ENCODE measurements around the gene KLHDC7A. TPM values are rescaled to one million over a fixed set of nuclear protein-coding genes. Genes with fewer than 3 reads are reported as not detected.
"Not testable (repeated sequence)": the region's sequence is repeated elsewhere in the genome, so short reads cannot be mapped to it uniquely, and the experiment has no call there.

Gene KLHDC7A
- total RNA-seq, 8 experiments from 2014 or later: 0.14 to 0.85 (median 0.18) TPM

GRCh38 chr1:18462517-18462916 is 18.2 kb upstream of the KLHDC7A start:
- in situ Hi-C loops (cut with MboI; ENCODE audit: low pct_unique_long_range_greater_than_20kb in 2 of 9, low sequenced_read_pairs in 9 of 9, unreplicated experiment in 9 of 9); H3K27ac ChIP-seq; ATAC-seq (replicated peaks in 6 of 8); H3K4me3 ChIP-seq: not testable (repeated sequence)
- peaks cover 0 to 14% of the 10 kb centered on the region in 2 donors for H3K4me1 ChIP-seq (replicated peaks in 1 of 2)
- 40 to 100% (median 90%) methylated on average over 1 to 5 of the region's 5 CpGs; no CpG with 5 or more reads in 5 of the 10 experiments for WGBS, 10 experiments

GRCh38 chr1:18463063-18463462 is 17.7 kb upstream of the KLHDC7A start:
- Histone ChIP-seq H3K4me3 (no peak overlapping the region), H3K4me1 (replicated peaks in 1 of 2) (peaks cover 0 to 14% of the 10 kb centered on the region in 2 donors), H3K27ac (no peak overlapping the region)
- 20 to 92% (median 90%) methylated on average over 1 to 8 of the region's 8 CpGs; no CpG with 5 or more reads in 4 of the 10 experiments for WGBS, 10 experiments
- no peak for ATAC-seq (replicated peaks in 6 of 8)
- in situ Hi-C loops (cut with MboI; ENCODE audit: low pct_unique_long_range_greater_than_20kb in 2 of 9, low sequenced_read_pairs in 9 of 9, unreplicated experiment in 9 of 9): no loop called here

GRCh38 chr1:18463984-18464664 is 16.6 kb upstream of the KLHDC7A start:
- in situ Hi-C loops (cut with MboI; ENCODE audit: low pct_unique_long_range_greater_than_20kb in 2 of 9, low sequenced_read_pairs in 9 of 9, unreplicated experiment in 9 of 9): no loop called here
- Histone ChIP-seq H3K27ac (no peak overlapping the region), H3K4me3 (no peak overlapping the region), H3K4me1 (replicated peaks in 1 of 2) (peaks cover 0 to 8% of the 10 kb centered on the region in 2 donors)
- WGBS, 10 experiments: 38 to 92% (median 75%) methylated on average over 2 to 6 of the region's 6 CpGs; no CpG with 5 or more reads in 3 of the 10 experiments
- peak in 1 of 8 experiments; percentile 44 for ATAC-seq (replicated peaks in 6 of 8)

GRCh38 chr1:18464665-18465050 is 16.1 kb upstream of the KLHDC7A start:
- H3K27ac ChIP-seq: no peak overlapping the region
- no peak for ATAC-seq (replicated peaks in 6 of 8)
- no peak overlapping the region for H3K4me3 ChIP-seq
- H3K4me1 ChIP-seq (replicated peaks in 1 of 2): peaks cover 0 to 3% of the 10 kb centered on the region in 2 donors
- in situ Hi-C loops (cut with MboI; ENCODE audit: low pct_unique_long_range_greater_than_20kb in 2 of 9, low sequenced_read_pairs in 9 of 9, unreplicated experiment in 9 of 9): no loop called here
- 40 to 89% (median 70%) methylated on average over 2 to 8 of the region's 8 CpGs; no CpG with 5 or more reads in 2 of the 10 experiments for whole genome bisulfite sequencing, 10 experiments

GRCh38 chr1:18466676-18467075 is 14.1 kb upstream of the KLHDC7A start:
- Histone ChIP-seq H3K4me3 (no peak overlapping the region), H3K27ac (no peak overlapping the region), H3K4me1 (replicated peaks in 1 of 2) (peaks cover 0 to 3% of the 10 kb centered on the region in 2 donors)
- WGBS, 10 experiments: 13 to 79% (median 66%) methylated on average over 2 to 7 of the region's 7 CpGs; no CpG with 5 or more reads in 4 of the 10 experiments
- ATAC-seq (replicated peaks in 6 of 8): peak in 1 of 8 experiments; percentile 32
- in situ Hi-C loops (cut with MboI; ENCODE audit: low pct_unique_long_range_greater_than_20kb in 2 of 9, low sequenced_read_pairs in 9 of 9, unreplicated experiment in 9 of 9): no loop called here

GRCh38 chr1:18468570-18468969 is 12.2 kb upstream of the KLHDC7A start:
- 0 to 100% (median 85%) methylated on average over 1 to 6 of the region's 6 CpGs; no CpG with 5 or more reads in 1 of the 10 experiments for WGBS, 10 experiments
- ATAC-seq (replicated peaks in 6 of 8): no peak
- in situ Hi-C loops (cut with MboI; ENCODE audit: low pct_unique_long_range_greater_than_20kb in 2 of 9, low sequenced_read_pairs in 9 of 9, unreplicated experiment in 9 of 9): no loop called here
- Histone ChIP-seq H3K4me1 (replicated peaks in 1 of 2) (peaks cover 0 to 3% of the 10 kb centered on the region in 2 donors), H3K27ac (no peak overlapping the region), H3K4me3 (no peak overlapping the region)

GRCh38 chr1:18469514-18469913 is 11.2 kb upstream of the KLHDC7A start:
- peak in 2 of 8 experiments; percentile 11 to 39 for ATAC-seq (replicated peaks in 6 of 8)
- Histone ChIP-seq H3K27ac (no peak overlapping the region), H3K4me3 (no peak overlapping the region), H3K4me1 (replicated peaks in 1 of 2) (peaks cover 0 to under 1% of the 10 kb centered on the region in 2 donors)
- in situ Hi-C loops (cut with MboI; ENCODE audit: low pct_unique_long_range_greater_than_20kb in 2 of 9, low sequenced_read_pairs in 9 of 9, unreplicated experiment in 9 of 9): no loop called here
- WGBS, 10 experiments: 0 to 100% (median 77%) methylated on average over 2 to 8 of the region's 8 CpGs; no CpG with 5 or more reads in 3 of the 10 experiments

- in situ Hi-C loops (cut with MboI; ENCODE audit: low pct_unique_long_range_greater_than_20kb in 2 of 9, low sequenced_read_pairs in 9 of 9, unreplicated experiment in 9 of 9): no loop called here
- ATAC-seq (replicated peaks in 6 of 8): no peak
- H3K27ac ChIP-seq: no peak overlapping the region
These were observed 9.9 kb upstream of the KLHDC7A start for GRCh38 chr1:18470671-18471355.

GRCh38 chr1:18473195-18473815 is 7.4 kb upstream of the KLHDC7A start:
- no peak overlapping the region for H3K4me3 ChIP-seq
- in situ Hi-C loops (cut with MboI; ENCODE audit: low pct_unique_long_range_greater_than_20kb in 2 of 9, low sequenced_read_pairs in 9 of 9, unreplicated experiment in 9 of 9): no loop called here
- 60 to 100% (median 88%) methylated on average over 1 to 10 of the region's 11 CpGs; no CpG with 5 or more reads in 2 of the 10 experiments for WGBS, 10 experiments
- no peak overlapping the region for H3K27ac ChIP-seq
- ATAC-seq (replicated peaks in 6 of 8): no peak
- H3K4me1 ChIP-seq (replicated peaks in 1 of 2): peaks cover 6 to 9% of the 10 kb centered on the region in 2 donors

More at GRCh38 chr1:18470671-18471355, 9.9 kb upstream of the KLHDC7A start:
- peaks cover under 1 to 4% of the 10 kb centered on the region in 2 donors for H3K4me1 ChIP-seq (replicated peaks in 1 of 2)
- WGBS, 10 experiments: 40 to 80% (median 57%) methylated on average over 1 to 11 of the region's 12 CpGs; no CpG with 5 or more reads in 3 of the 10 experiments
- H3K4me3 ChIP-seq: no peak overlapping the region

- Histone ChIP-seq H3K27ac (no peak overlapping the region), H3K4me3 (no peak overlapping the region), H3K4me1 (replicated peaks in 1 of 2) (peaks cover 6 to 9% of the 10 kb centered on the region in 2 donors)
- in situ Hi-C loops (cut with MboI; ENCODE audit: low pct_unique_long_range_greater_than_20kb in 2 of 9, low sequenced_read_pairs in 9 of 9, unreplicated experiment in 9 of 9): no loop called here
- ATAC-seq (replicated peaks in 6 of 8): no peak
- 60 to 96% (median 91%) methylated on average over 1 to 10 of the region's 10 CpGs; no CpG with 5 or more reads in 1 of the 10 experiments for WGBS, 10 experiments
These were observed 6.1 kb upstream of the KLHDC7A start for GRCh38 chr1:18474559-18475175.

GRCh38 chr1:18475234-18475905 is 5.4 kb upstream of the KLHDC7A start:
- peak in 3 of 8 experiments; percentile 25 to 45 (median 28) for ATAC-seq (replicated peaks in 6 of 8)
- Histone ChIP-seq H3K4me3 (no peak overlapping the region), H3K27ac (peak overlapping the region in 1 of 2 donors; percentile 6), H3K4me1 (replicated peaks in 1 of 2) (peaks cover 7 to 13% of the 10 kb centered on the region in 2 donors)
- 43 to 89% (median 70%) methylated on average over 4 to 10 of the region's 10 CpGs; no CpG with 5 or more reads in 2 of the 10 experiments for WGBS, 10 experiments
- in situ Hi-C loops (cut with MboI; ENCODE audit: low pct_unique_long_range_greater_than_20kb in 2 of 9, low sequenced_read_pairs in 9 of 9, unreplicated experiment in 9 of 9): no loop called here

- H3K4me3 ChIP-seq: no peak overlapping the region
- in situ Hi-C loops (cut with MboI; ENCODE audit: low pct_unique_long_range_greater_than_20kb in 2 of 9, low sequenced_read_pairs in 9 of 9, unreplicated experiment in 9 of 9): no loop called here
- no peak overlapping the region for H3K27ac ChIP-seq
- WGBS, 10 experiments: 20 to 98% (median 86%) methylated on average over 1 to 8 of the region's 8 CpGs; no CpG with 5 or more reads in 2 of the 10 experiments
- ATAC-seq (replicated peaks in 6 of 8): no peak
- H3K4me1 ChIP-seq (replicated peaks in 1 of 2): peaks cover 13 to 26% of the 10 kb centered on the region in 2 donors
These were observed 1.3 kb upstream of the KLHDC7A start for GRCh38 chr1:18479454-18479853.
